WTC11 (cell line): ENCODE data around the gene ZFP3. TPM values are rescaled to one million over a fixed set of nuclear protein-coding genes. Genes with fewer than 3 reads are reported as not detected.

Source experiments
- ATAC-seq: fragments of 200-7000 bp; cut with Tn5 transposase; 2 replicates; pipeline ENCODE4 v1.10.0; 2021; ENCODE audit warnings: mild to moderate bottlenecking, moderate library complexity
- CTCF ChIA-PET: fragments of 300-600 bp; sonication (Branson Sonifier 250); formaldehyde crosslinking; loops from one replicate; lab custom pipeline; 2021; ENCODE audit warnings: antibody characterized with exemption; lab: Charles Lee
- POLR2A ChIA-PET: fragments of 350-600 bp; sonication (Branson Sonifier 250); formaldehyde crosslinking; loops from one replicate; lab custom pipeline; 2021; ENCODE audit warnings: antibody characterized with exemption; lab: Charles Lee
- DNase-seq: peaks from one replicate; pipeline ENCODE4 v3.0.0; 2021; ENCODE audit warnings: low spot score
- H3K27ac Mint-ChIP-seq: 2 replicates; pipeline ENCODE4 v1.8.0; 2021; ENCODE audit warnings: mixed read lengths
- H3K27me3 Mint-ChIP-seq: 2 replicates; pipeline ENCODE4 v1.8.0; 2021; ENCODE audit warnings: low read depth, mild to moderate bottlenecking, moderate library complexity, mixed read lengths
- H3K36me3 Mint-ChIP-seq: 2 replicates; pipeline ENCODE4 v1.8.0; 2021; ENCODE audit warnings: mixed read lengths
- H3K4me1 Mint-ChIP-seq: 2 replicates; pipeline ENCODE4 v1.8.0; 2022; ENCODE audit warnings: mixed read lengths
- H3K4me3 Mint-ChIP-seq: 2 replicates; pipeline ENCODE4 v1.8.0; 2021; ENCODE audit warnings: mild to moderate bottlenecking, moderate library complexity, mixed read lengths
- H3K9me3 Mint-ChIP-seq: 2 replicates; pipeline ENCODE4 v1.8.0; 2021; ENCODE audit warnings: mixed read lengths
- AR ChIP-seq: fragments of 250-450 bp; sonication (Bioruptor Pico); IDR thresholded peaks from 2 replicates; pipeline ENCODE4 v1.9.0; 2021; ENCODE audit warnings: mild to moderate bottlenecking
- ARID4B ChIP-seq: sonication (generic); formaldehyde crosslinking; IDR thresholded peaks from 2 replicates; pipeline ENCODE4 v1.8.0; 2023; ENCODE audit warnings: missing genetic modification reagents, mild to moderate bottlenecking, borderline replicate concordance
- ATF1 ChIP-seq: sonication (generic); formaldehyde crosslinking; IDR thresholded peaks from 2 replicates; pipeline ENCODE4 v1.8.1; 2023; ENCODE audit warnings: mild to moderate bottlenecking, moderate library complexity, missing genetic modification reagents
- CBFB ChIP-seq: sonication (generic); formaldehyde crosslinking; IDR thresholded peaks from 2 replicates; pipeline ENCODE4 v1.8.1; 2022; ENCODE audit warnings: mild to moderate bottlenecking, low read depth, missing genetic modification reagents
- FOXK1 ChIP-seq: sonication (generic); formaldehyde crosslinking; IDR thresholded peaks from 2 replicates; pipeline ENCODE4 v1.8.0; 2022; ENCODE audit warnings: mild to moderate bottlenecking, moderate library complexity, missing genetic modification reagents
- FOXP4 ChIP-seq: sonication (generic); formaldehyde crosslinking; IDR thresholded peaks from 2 replicates; pipeline ENCODE4 v1.8.0; 2022; ENCODE audit warnings: mild to moderate bottlenecking, missing genetic modification reagents
- MAX ChIP-seq: sonication (generic); formaldehyde crosslinking; IDR thresholded peaks from 2 replicates; pipeline ENCODE4 v1.8.0; 2022; ENCODE audit warnings: mild to moderate bottlenecking, missing genetic modification reagents
- NR2C2 ChIP-seq: sonication (generic); formaldehyde crosslinking; IDR thresholded peaks from 2 replicates; pipeline ENCODE4 v1.8.0; 2022; ENCODE audit warnings: mild to moderate bottlenecking, missing genetic modification reagents
- NR3C1 ChIP-seq: sonication (generic); formaldehyde crosslinking; conservative IDR thresholded peaks from 2 replicates; pipeline ENCODE4 v1.8.1; 2023; ENCODE audit warnings: low read depth, mild to moderate bottlenecking, missing genetic modification reagents
- PREB ChIP-seq: sonication (generic); formaldehyde crosslinking; IDR thresholded peaks from 2 replicates; pipeline ENCODE4 v1.8.1; 2022; ENCODE audit warnings: mild to moderate bottlenecking, missing genetic modification reagents, moderate library complexity, borderline replicate concordance
- PRRX2 ChIP-seq: fragments of 250-450 bp; sonication (Bioruptor Pico); IDR thresholded peaks from 2 replicates; pipeline ENCODE4 v1.8.0; 2021; ENCODE audit warnings: mild to moderate bottlenecking
- ZNF281 ChIP-seq: sonication (generic); formaldehyde crosslinking; IDR thresholded peaks from 2 replicates; pipeline ENCODE4 v1.8.0; 2023; ENCODE audit warnings: mild to moderate bottlenecking, missing genetic modification reagents
- ZNF425 ChIP-seq: fragments of 250-450 bp; sonication (Bioruptor Pico); conservative IDR thresholded peaks from 2 replicates; pipeline ENCODE4 v1.9.0; 2021; ENCODE audit warnings: mild to moderate bottlenecking
- total RNA-seq: library from RNA; stranded (reverse); gene quantifications from 3 replicates; pipeline ENCODE4 v1.2.3, GENCODE V29; 2021

Gene ZFP3
- total RNA-seq, 1 experiment from 2014 or later: 0.66 TPM

- DNase-seq (no peak), ATAC-seq (no peak)
- TF ChIP-seq NR3C1 (CRISPR knock-in tag) (no peak), NR2C2 (no peak), ZNF425 (CRISPR knock-in tag) (no peak), ATF1 (CRISPR knock-in tag) (no peak), PRRX2 (no peak), ZNF281 (CRISPR knock-in tag) (no peak), MAX (no peak), FOXP4 (no peak), CBFB (CRISPR knock-in tag) (no peak), FOXK1 (no peak)
- H3K9me3 Mint-ChIP-seq: peaks cover 25% of the 10 kb centered on the region
- H3K27ac Mint-ChIP-seq: no peak overlapping the region
- H3K36me3 Mint-ChIP-seq: peaks cover 24% of the 10 kb centered on the region
- H3K4me3 Mint-ChIP-seq: no peak overlapping the region
- ChIA-PET CTCF (no interaction called here), POLR2A (no interaction called here)
- H3K27me3 Mint-ChIP-seq: peaks cover 48% of the 10 kb centered on the region
- 0 out of 2 replicates have a peak, but pooled peaks cover 6% of the 10 kb centered on the region for H3K4me1 Mint-ChIP-seq
Measured at GRCh38 chr17:5099271-5099670, 21.0 kb downstream of the ZFP3 start.

GRCh38 chr17:5100832-5101231, 22.6 kb downstream of the ZFP3 start:
- Mint-ChIP-seq H3K4me3 (no peak overlapping the region), H3K9me3 (peaks cover 17% of the 10 kb centered on the region), H3K27ac (no peak overlapping the region), H3K4me1 (0 out of 2 replicates have a peak, but pooled peaks cover 6% of the 10 kb centered on the region), H3K36me3 (peaks cover 30% of the 10 kb centered on the region), H3K27me3 (peaks cover 39% of the 10 kb centered on the region)
- ATAC-seq (no peak), DNase-seq (no peak)
- CTCF ChIA-PET: interaction anchor here (2.0 kb wide), 1 partner anchor 10 kb away, joined by 4 read pairs; no protein-coding TSS in a partner anchor
- POLR2A ChIA-PET: no interaction called here
- TF ChIP-seq PREB (CRISPR knock-in tag) (no peak), ZNF281 (CRISPR knock-in tag) (no peak), ARID4B (CRISPR knock-in tag) (no peak), AR (CRISPR knock-in tag) (no peak)
